Esophagus (tissue), 2 donors: Measurements from ENCODE around the gene SH3YL1. TPM values are rescaled to one million over a fixed set of nuclear protein-coding genes. Genes with fewer than 3 reads are reported as not detected.
"Not testable (repeated sequence)": the region's sequence is repeated elsewhere in the genome, so short reads cannot be mapped to it uniquely, and the experiment has no call there.

Experiments
- H3K27ac ChIP-seq, 2 donors: one replicate each; pipeline ENCODE4 v1.5.1; 2013; ENCODE audit warnings: low read depth in 2 of 2, mild to moderate bottlenecking in 2 of 2, inconsistent platforms in 1 of 2, low read length in 1 of 2, moderate library complexity in 1 of 2
- H3K27me3 ChIP-seq, 2 donors: one replicate each; pipeline ENCODE4 v1.6.1; 2013; ENCODE audit warnings: low read length in 2 of 2, control low read depth in 1 of 2, mild to moderate bottlenecking in 1 of 2; ENCODE audit not compliant: insufficient read depth in 2 of 2, control insufficient read depth in 1 of 2
- H3K36me3 ChIP-seq, 2 donors: one replicate each; pipeline ENCODE4 v1.6.1; 2013; ENCODE audit warnings: low read length in 1 of 2; ENCODE audit not compliant: control insufficient read depth in 2 of 2, insufficient read depth in 2 of 2
- H3K4me1 ChIP-seq, 2 donors: one replicate each; pipeline ENCODE4 v1.6.1; 2013; ENCODE audit warnings: low read length in 1 of 2; ENCODE audit not compliant: control insufficient read depth in 2 of 2, insufficient read depth in 2 of 2
- H3K4me3 ChIP-seq, 2 donors: one replicate each; pipeline ENCODE4 v1.5.1; 2013; ENCODE audit warnings: low read length in 2 of 2, mild to moderate bottlenecking in 2 of 2, low read depth in 1 of 2, moderate library complexity in 1 of 2
- H3K9me3 ChIP-seq, 2 donors: one replicate each; pipeline ENCODE4 v1.6.1; 2013; ENCODE audit warnings: mild to moderate bottlenecking in 2 of 2, low read depth in 1 of 2, low read length in 1 of 2, moderate library complexity in 1 of 2; ENCODE audit not compliant: control insufficient read depth in 2 of 2, insufficient read depth in 1 of 2
- WGBS, 2 donors: extraction: QIAGEN DNeasy Blood & Tissue Kit; methylation state at CpG; one replicate each; pipeline ENCODE4 v1.1.7; 2013; 5-methylcytosine and 5-hydroxymethylcytosine counted together
- polyA plus RNA-seq, 2 donors: library from polyadenylated mRNA; stranded (reverse); fragments of 200-250 nt; gene quantifications; one replicate each; pipeline ENCODE4 v1.2.3, GENCODE V29; 2013
- donor health status: healthy with polysubstance abuse.
- donor health status: Bipolar disorder and iron deficiency.

The SH3YL1 gene
- polyA plus RNA-seq, 2 donors, result 57.0 to 72.5 TPM

GRCh38 chr2:177733-178132 is 86.1 kb downstream of the SH3YL1 start:
- Histone ChIP-seq H3K27ac (no peak overlapping the region), H3K4me1 (no peaks in the 10 kb centered on the region)
- 68 to 77% methylated on average over 2 of the region's 2 CpGs for WGBS, 2 donors

DNA sequence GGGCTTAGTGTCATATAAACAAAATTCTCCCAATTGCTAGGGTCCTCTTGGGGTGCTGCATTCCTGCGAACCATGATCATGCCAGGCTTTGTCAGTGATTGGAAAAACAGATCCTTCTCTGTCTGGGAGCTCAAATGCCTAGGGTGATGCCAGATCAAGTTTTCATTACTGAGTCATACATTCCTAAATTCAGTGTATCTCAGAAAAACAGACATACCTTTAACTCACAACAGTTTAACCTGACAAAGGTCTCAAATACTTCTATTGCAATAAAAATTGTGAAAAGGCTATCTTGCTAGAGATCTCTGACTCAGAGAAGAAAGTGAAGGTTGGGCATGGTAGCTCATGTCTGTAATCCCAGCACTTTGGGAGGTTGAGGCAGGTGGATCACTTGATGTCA is 86.9 kb downstream of the SH3YL1 start:
- Histone ChIP-seq H3K27ac (no peak overlapping the region), H3K9me3 (peaks cover 0 to 2% of the 10 kb centered on the region in 2 donors), H3K4me3 (no peak overlapping the region), H3K36me3 (no peaks in the 10 kb centered on the region), H3K27me3 (no peaks in the 10 kb centered on the region), H3K4me1 (no peaks in the 10 kb centered on the region)
- 44% methylated on average over 1 of the region's 1 CpG for WGBS, 2 donors

More at GRCh38 chr2:177733-178132, 86.1 kb downstream of the SH3YL1 start:
- H3K36me3 ChIP-seq, result no peaks in the 10 kb centered on the region
- no peaks in the 10 kb centered on the region for H3K27me3 ChIP-seq
- H3K9me3 ChIP-seq, result peaks cover 0 to 2% of the 10 kb centered on the region in 2 donors
- H3K4me3 ChIP-seq, result no peak overlapping the region

- Histone ChIP-seq H3K36me3 (no peaks in the 10 kb centered on the region), H3K9me3 (peaks cover 0 to 2% of the 10 kb centered on the region in 2 donors), H3K4me3 (no peak overlapping the region), H3K27ac (peak overlapping the region in 1 of 2 donors; percentile 1), H3K4me1 (no peaks in the 10 kb centered on the region), H3K27me3 (no peaks in the 10 kb centered on the region)
- WGBS, 2 donors, result 35 to 45% methylated on average over 16 of the region's 16 CpGs
Measured at GRCh38 chr2:175880-176820, 87.7 kb downstream of the SH3YL1 start.

DNA sequence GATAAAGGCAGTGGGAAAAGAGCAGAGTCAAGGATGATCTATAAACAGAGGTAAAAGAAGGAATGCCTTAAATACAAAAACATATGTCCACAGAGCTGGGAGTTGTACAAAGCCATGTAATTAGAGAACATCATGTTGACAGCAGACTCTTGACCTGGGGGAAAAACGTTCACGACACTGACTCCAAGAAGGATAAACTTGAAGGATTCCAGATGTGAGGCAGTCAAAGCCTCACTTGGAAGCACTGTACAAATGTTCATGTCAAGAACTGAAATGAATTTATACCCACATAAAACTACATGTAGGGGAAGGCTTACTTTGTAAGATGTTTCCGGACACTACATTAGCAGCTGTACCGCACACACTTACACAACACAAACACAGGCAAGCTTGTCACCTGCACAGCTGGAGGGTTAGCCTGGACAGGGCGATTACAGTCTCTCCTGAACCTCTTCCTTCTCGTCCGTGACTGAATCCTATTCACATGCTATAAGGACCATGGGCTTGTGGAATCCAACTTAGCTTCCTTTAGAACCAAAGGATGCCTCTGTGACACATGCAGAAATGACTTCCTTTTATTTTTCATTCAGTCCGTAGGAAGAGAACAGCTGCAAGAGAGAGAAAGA is 88.6 kb downstream of the SH3YL1 start:
- Histone ChIP-seq H3K27me3 (no peaks in the 10 kb centered on the region), H3K27ac (no peak overlapping the region), H3K4me3 (no peak overlapping the region), H3K4me1 (no peaks in the 10 kb centered on the region), H3K36me3 (no peaks in the 10 kb centered on the region), H3K9me3 (peaks cover 0 to 2% of the 10 kb centered on the region in 2 donors)
- 61 to 69% methylated on average over 8 of the region's 8 CpGs for WGBS, 2 donors

DNA sequence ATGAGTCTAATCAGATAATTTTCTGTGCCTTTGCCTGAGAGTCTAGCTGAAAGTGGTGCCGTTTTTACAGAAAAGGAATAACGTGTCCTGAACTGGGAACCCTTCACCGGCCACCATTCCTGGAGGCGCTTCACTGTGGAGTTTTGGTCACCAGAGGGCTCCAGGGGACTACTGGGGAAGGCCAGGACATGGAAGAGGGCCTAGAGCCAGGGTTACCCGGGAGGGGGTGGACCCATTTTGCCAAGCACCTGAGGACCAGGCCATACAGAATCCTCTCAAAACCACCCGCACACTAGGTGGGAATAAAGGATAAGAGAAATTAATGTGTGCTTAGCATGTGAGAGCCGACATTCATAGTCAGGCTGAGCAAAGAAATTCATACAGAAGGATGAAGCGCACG is 91.7 kb downstream of the SH3YL1 start:
- H3K36me3 ChIP-seq, H3K27me3 ChIP-seq, H3K9me3 ChIP-seq, H3K4me1 ChIP-seq, H3K27ac ChIP-seq, H3K4me3 ChIP-seq: not testable (repeated sequence)
- WGBS, 2 donors, result 72 to 78% methylated on average over 9 of the region's 9 CpGs

GRCh38 chr2:169741-170140 is 94.1 kb downstream of the SH3YL1 start:
- H3K36me3 ChIP-seq, result no peaks in the 10 kb centered on the region
- WGBS, 2 donors, result 62 to 71% methylated on average over 3 of the region's 3 CpGs
- H3K4me1 ChIP-seq, result no peaks in the 10 kb centered on the region
- no peaks in the 10 kb centered on the region for H3K9me3 ChIP-seq
- H3K27me3 ChIP-seq, result no peaks in the 10 kb centered on the region
- no peak overlapping the region for H3K4me3 ChIP-seq
- H3K27ac ChIP-seq, result no peak overlapping the region

Other genes starting within 250 kb of the SH3YL1 start
- gene FAM110C, start 217.5 kb downstream of the SH3YL1 start, polyA plus RNA-seq, result 10 to 100 TPM; 23.2 to 31.1 TPM
- 10 to 100 TPM; 49.7 to 59.2 TPM for gene ACP1, start 915 bp upstream of the SH3YL1 start, polyA plus RNA-seq
- gene ALKAL2, start 24.1 kb upstream of the SH3YL1 start, polyA plus RNA-seq, result 1 to 10 TPM in 1 of 2 donors, under 1 TPM in 1; 0.45 to 1.0 TPM